ENCODE data around the gene CDK13. TPM values are rescaled to one million over a fixed set of nuclear protein-coding genes. Genes with fewer than 3 reads are reported as not detected.

Gene CDK13
- total RNA-seq, 1 experiment from 2014 or later: 39.2 TPM

DNA sequence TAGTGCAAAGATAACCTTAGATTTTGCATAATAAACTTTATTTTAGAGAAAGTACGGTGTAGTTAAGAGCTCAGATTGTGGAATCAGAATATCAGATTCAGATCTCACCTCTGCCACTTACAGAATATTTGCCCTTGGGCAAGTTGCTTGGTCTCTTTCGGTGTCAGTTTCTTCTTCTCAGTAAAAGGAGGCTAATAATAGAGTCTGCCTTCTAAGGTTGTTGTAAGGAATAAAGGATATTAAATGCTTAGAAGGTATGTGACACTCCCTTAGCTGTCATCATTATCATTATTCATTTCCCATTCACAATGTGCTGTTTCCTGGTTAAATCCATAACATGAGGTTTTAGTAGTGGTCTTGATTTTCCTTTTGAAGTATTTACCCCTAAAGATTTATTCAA, 142.1 kb downstream of the CDK13 start (continued):
- TF ChIP-seq, protein P1, sequence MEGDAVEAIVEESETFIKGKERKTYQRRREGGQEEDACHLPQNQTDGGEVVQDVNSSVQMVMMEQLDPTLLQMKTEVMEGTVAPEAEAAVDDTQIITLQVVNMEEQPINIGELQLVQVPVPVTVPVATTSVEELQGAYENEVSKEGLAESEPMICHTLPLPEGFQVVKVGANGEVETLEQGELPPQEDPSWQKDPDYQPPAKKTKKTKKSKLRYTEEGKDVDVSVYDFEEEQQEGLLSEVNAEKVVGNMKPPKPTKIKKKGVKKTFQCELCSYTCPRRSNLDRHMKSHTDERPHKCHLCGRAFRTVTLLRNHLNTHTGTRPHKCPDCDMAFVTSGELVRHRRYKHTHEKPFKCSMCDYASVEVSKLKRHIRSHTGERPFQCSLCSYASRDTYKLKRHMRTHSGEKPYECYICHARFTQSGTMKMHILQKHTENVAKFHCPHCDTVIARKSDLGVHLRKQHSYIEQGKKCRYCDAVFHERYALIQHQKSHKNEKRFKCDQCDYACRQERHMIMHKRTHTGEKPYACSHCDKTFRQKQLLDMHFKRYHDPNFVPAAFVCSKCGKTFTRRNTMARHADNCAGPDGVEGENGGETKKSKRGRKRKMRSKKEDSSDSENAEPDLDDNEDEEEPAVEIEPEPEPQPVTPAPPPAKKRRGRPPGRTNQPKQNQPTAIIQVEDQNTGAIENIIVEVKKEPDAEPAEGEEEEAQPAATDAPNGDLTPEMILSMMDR (IDR thresholded peaks at IDR 0.05): no peak
- no peak for TF ChIP-seq ZNF396 (CRISPR knock-in tag; IDR thresholded peaks at IDR 0.05; ENCODE audit: borderline replicate concordance)

DNA sequence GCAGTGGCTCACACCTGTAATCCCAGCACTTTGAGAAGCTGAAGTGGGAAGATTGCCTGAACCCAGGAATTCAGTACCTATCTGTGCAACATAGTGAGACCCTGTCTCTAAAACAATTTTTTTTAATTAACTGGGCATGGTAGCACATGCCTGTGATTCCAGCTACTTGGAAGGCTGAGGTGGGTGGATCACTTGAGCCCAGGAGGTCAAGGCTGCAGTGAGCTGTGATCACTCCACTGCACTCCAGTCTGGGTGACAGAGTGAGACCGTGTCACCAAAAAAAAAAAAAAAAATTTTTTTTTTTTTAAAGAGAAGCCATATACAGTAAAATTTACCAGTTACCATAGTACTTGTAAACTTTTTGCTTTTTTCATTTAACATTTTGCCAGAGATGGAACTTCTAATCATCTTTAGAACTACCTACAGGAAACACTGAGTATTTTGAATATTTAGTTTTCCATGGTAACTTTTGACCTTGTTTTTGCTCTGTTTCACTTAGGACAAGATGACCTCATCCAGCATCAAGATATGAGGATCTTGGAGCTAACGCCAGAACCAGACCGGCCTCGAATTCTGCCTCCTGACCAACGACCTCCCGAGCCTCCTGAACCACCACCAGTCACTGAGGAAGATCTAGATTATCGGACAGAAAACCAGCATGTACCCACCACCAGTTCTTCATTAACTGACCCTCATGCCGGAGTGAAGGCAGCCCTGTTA, 143.7 kb downstream of the CDK13 start:
- H3K27ac Mint-ChIP-seq: no peak overlapping the region
- peaks cover 24% of the 10 kb centered on the region for H3K4me1 Mint-ChIP-seq
- CTCF ChIA-PET: interaction anchor here (0.7 to 1.2 kb wide), 2 partner anchors 41 to 246 kb away, joined by 3 read pairs; partner anchors contain the start of gene SUGCT
- TF ChIP-seq IRF2 (CRISPR knock-in tag; IDR thresholded peaks at IDR 0.05; ENCODE audit: borderline replicate concordance, low read depth) (no peak), SP1 (CRISPR knock-in tag; conservative IDR thresholded peaks at IDR 0.05) (no peak), CREM (CRISPR knock-in tag; IDR thresholded peaks at IDR 0.05) (no peak), GRHL2 (CRISPR knock-in tag; IDR thresholded peaks at IDR 0.05; ENCODE audit: insufficient replicate concordance, severe bottlenecking) (no peak)
- TF ChIP-seq, protein P2, sequence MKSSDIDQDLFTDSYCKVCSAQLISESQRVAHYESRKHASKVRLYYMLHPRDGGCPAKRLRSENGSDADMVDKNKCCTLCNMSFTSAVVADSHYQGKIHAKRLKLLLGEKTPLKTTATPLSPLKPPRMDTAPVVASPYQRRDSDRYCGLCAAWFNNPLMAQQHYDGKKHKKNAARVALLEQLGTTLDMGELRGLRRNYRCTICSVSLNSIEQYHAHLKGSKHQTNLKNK (CRISPR knock-in tag; IDR thresholded peaks at IDR 0.05): no peak
- TF ChIP-seq, protein P3, sequence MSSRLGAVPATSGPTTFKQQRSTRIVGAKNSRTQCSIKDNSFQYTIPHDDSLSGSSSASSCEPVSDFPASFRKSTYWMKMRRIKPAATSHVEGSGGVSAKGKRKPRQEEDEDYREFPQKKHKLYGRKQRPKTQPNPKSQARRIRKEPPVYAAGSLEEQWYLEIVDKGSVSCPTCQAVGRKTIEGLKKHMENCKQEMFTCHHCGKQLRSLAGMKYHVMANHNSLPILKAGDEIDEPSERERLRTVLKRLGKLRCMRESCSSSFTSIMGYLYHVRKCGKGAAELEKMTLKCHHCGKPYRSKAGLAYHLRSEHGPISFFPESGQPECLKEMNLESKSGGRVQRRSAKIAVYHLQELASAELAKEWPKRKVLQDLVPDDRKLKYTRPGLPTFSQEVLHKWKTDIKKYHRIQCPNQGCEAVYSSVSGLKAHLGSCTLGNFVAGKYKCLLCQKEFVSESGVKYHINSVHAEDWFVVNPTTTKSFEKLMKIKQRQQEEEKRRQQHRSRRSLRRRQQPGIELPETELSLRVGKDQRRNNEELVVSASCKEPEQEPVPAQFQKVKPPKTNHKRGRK (CRISPR knock-in tag; IDR thresholded peaks at IDR 0.05; ENCODE audit: borderline replicate concordance): no peak
- TF ChIP-seq, protein P4, sequence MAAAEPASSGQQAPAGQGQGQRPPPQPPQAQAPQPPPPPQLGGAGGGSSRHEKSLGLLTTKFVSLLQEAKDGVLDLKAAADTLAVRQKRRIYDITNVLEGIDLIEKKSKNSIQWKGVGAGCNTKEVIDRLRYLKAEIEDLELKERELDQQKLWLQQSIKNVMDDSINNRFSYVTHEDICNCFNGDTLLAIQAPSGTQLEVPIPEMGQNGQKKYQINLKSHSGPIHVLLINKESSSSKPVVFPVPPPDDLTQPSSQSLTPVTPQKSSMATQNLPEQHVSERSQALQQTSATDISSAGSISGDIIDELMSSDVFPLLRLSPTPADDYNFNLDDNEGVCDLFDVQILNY (CRISPR knock-in tag; IDR thresholded peaks at IDR 0.05): no peak
- no peak overlapping the region for H3K4me3 Mint-ChIP-seq
- H3K27me3 Mint-ChIP-seq (ENCODE audit: low read depth): no peaks in the 10 kb centered on the region
- POLR2A ChIA-PET: no interaction called here
- no peaks in the 10 kb centered on the region for H3K9me3 Mint-ChIP-seq
- ATAC-seq (no peak), DNase-seq (ENCODE audit: low spot score) (no peak)
- peaks cover 37% of the 10 kb centered on the region for H3K36me3 Mint-ChIP-seq

DNA sequence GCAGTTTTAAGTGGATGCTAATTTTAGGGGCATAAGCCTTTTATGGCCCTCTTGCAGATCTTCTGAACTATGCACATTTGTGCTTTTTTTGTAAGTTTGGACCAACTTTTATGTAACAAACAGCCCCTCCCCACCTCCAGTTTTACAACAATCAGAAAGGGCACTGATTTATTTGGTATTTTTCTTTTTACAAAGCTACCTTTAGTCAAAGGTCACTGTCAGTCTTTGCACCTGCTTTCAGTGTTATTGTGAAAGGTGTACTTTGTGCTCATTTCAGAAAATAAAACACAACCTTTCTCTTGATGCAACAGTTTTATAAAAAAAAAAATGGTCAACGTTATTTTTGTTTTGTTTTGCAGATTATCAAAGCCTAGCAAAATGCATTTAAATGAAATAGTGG, 145.2 kb downstream of the CDK13 start:
- Mint-ChIP-seq H3K4me1 (peaks cover 24% of the 10 kb centered on the region), H3K36me3 (peaks cover 26% of the 10 kb centered on the region), H3K27me3 (ENCODE audit: low read depth) (no peaks in the 10 kb centered on the region), H3K4me3 (no peak overlapping the region), H3K27ac (no peak overlapping the region), H3K9me3 (no peaks in the 10 kb centered on the region)
- ATAC-seq (no peak), DNase-seq (ENCODE audit: low spot score) (no peak)
- ChIA-PET CTCF (no interaction called here), POLR2A (no interaction called here)
- TF ChIP-seq ZNF396 (CRISPR knock-in tag; IDR thresholded peaks at IDR 0.05; ENCODE audit: borderline replicate concordance): no peak
- TF ChIP-seq FOXP1 (CRISPR knock-in tag; IDR thresholded peaks at IDR 0.05; ENCODE audit: borderline replicate concordance): no peak
- TF ChIP-seq JAZF1 (CRISPR knock-in tag; IDR thresholded peaks at IDR 0.05): no peak
- no peak for TF ChIP-seq PRRX2 (CRISPR knock-in tag; IDR thresholded peaks at IDR 0.05)
- TF ChIP-seq ZNF317 (CRISPR knock-in tag; IDR thresholded peaks at IDR 0.05; ENCODE audit: borderline replicate concordance, low read depth): no peak
- TF ChIP-seq, protein P5, sequence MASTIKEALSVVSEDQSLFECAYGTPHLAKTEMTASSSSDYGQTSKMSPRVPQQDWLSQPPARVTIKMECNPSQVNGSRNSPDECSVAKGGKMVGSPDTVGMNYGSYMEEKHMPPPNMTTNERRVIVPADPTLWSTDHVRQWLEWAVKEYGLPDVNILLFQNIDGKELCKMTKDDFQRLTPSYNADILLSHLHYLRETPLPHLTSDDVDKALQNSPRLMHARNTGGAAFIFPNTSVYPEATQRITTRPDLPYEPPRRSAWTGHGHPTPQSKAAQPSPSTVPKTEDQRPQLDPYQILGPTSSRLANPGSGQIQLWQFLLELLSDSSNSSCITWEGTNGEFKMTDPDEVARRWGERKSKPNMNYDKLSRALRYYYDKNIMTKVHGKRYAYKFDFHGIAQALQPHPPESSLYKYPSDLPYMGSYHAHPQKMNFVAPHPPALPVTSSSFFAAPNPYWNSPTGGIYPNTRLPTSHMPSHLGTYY (CRISPR knock-in tag; IDR thresholded peaks at IDR 0.05): no peak
- no peak for TF ChIP-seq NFE2L1 (CRISPR knock-in tag; IDR thresholded peaks at IDR 0.05)
- TF ChIP-seq, protein P6, sequence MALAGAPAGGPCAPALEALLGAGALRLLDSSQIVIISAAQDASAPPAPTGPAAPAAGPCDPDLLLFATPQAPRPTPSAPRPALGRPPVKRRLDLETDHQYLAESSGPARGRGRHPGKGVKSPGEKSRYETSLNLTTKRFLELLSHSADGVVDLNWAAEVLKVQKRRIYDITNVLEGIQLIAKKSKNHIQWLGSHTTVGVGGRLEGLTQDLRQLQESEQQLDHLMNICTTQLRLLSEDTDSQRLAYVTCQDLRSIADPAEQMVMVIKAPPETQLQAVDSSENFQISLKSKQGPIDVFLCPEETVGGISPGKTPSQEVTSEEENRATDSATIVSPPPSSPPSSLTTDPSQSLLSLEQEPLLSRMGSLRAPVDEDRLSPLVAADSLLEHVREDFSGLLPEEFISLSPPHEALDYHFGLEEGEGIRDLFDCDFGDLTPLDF (CRISPR knock-in tag; IDR thresholded peaks at IDR 0.05): no peak
- TF ChIP-seq, protein P7, sequence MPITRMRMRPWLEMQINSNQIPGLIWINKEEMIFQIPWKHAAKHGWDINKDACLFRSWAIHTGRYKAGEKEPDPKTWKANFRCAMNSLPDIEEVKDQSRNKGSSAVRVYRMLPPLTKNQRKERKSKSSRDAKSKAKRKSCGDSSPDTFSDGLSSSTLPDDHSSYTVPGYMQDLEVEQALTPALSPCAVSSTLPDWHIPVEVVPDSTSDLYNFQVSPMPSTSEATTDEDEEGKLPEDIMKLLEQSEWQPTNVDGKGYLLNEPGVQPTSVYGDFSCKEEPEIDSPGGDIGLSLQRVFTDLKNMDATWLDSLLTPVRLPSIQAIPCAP (CRISPR knock-in tag; IDR thresholded peaks at IDR 0.05): no peak
- no peak for TF ChIP-seq FOXK1 (CRISPR knock-in tag; IDR thresholded peaks at IDR 0.05)
- no peak for TF ChIP-seq SMAD3 (CRISPR knock-in tag; IDR thresholded peaks at IDR 0.05; ENCODE audit: borderline replicate concordance)
- TF ChIP-seq GRHL2 (CRISPR knock-in tag; IDR thresholded peaks at IDR 0.05; ENCODE audit: insufficient replicate concordance, severe bottlenecking): no peak
- TF ChIP-seq ZNF219 (CRISPR knock-in tag; IDR thresholded peaks at IDR 0.05; ENCODE audit: borderline replicate concordance): no peak
- TF ChIP-seq HMGA2 (CRISPR knock-in tag; IDR thresholded peaks at IDR 0.05): no peak
- TF ChIP-seq MXD4 (CRISPR knock-in tag; IDR thresholded peaks at IDR 0.05; ENCODE audit: borderline replicate concordance): no peak
- TF ChIP-seq, protein P8, sequence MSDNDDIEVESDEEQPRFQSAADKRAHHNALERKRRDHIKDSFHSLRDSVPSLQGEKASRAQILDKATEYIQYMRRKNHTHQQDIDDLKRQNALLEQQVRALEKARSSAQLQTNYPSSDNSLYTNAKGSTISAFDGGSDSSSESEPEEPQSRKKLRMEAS (CRISPR knock-in tag; IDR thresholded peaks at IDR 0.05): no peak

Data from WTC11 (cell line).